GM12801 (cell line): ENCODE data around the gene TJP1.

Experiments
- CTCF ChIP-seq: IDR thresholded peaks from one replicate; pipeline ENCODE4 v1.5.1; 2011; ENCODE audit warnings: control low read depth; ENCODE audit not compliant: insufficient read length; ENCODE audit errors: extremely low read depth

Gene TJP1

GRCh38 chr15:29668120-29668602 is 154.1 kb downstream of the TJP1 start:
- no peak for TF ChIP-seq CTCF

- no peak for TF ChIP-seq CTCF
Observed at GRCh38 chr15:29666241-29666640, 156.0 kb downstream of the TJP1 start.

GRCh38 chr15:29665444-29666003 is 156.7 kb downstream of the TJP1 start:
- no peak for TF ChIP-seq CTCF

GRCh38 chr15:29664406-29664805 is 157.9 kb downstream of the TJP1 start:
- no peak for TF ChIP-seq CTCF

GRCh38 chr15:29656636-29657475 is 165.4 kb downstream of the TJP1 start:
- no peak for TF ChIP-seq CTCF

GRCh38 chr15:29652595-29652994 is 169.7 kb downstream of the TJP1 start:
- TF ChIP-seq CTCF: no peak

- no peak for TF ChIP-seq CTCF
Observed at GRCh38 chr15:29651476-29652233, 170.6 kb downstream of the TJP1 start.
